H1 (cell line): ENCODE measurements around the gene GRIA4. TPM values are rescaled to one million over a fixed set of nuclear protein-coding genes. Genes with fewer than 3 reads are reported as not detected.

Experiments used
- CTCF ChIA-PET: fragments of 300-600 bp; sonication (Branson Sonifier 250); formaldehyde crosslinking; loops from one replicate; lab custom pipeline; 2021; ENCODE audit not compliant: partially characterized antibody; lab: Charles Lee
- POLR2A ChIA-PET: fragments of 300-600 bp; sonication (Branson Sonifier 250); formaldehyde crosslinking; loops from one replicate; lab custom pipeline; 2021; ENCODE audit warnings: inconsistent platforms; ENCODE audit not compliant: partially characterized antibody; lab: Charles Lee
- DNase-seq, 2 experiments: peaks; one replicate each; pipeline versions ENCODE4 v3.0.0 to v3.0.0-alpha.2; 2010 to 2022; ENCODE audit warnings: low spot score in 2 of 2, low read depth in 1 of 2, mixed read lengths in 1 of 2
- FAIRE-seq: peaks from 2 replicates; lab custom pipeline; 2011; peaks lifted over from hg19 to GRCh38; lab: Jason Lieb, UNC
- H2AFZ ChIP-seq: 2 replicates; pipeline ENCODE4 v1.8.1; 2012; ENCODE audit warnings: low read length, inconsistent platforms
- H2AK5ac ChIP-seq: 2 replicates; pipeline ENCODE4 v1.6.1; 2013; ENCODE audit warnings: low read depth, low read length
- H2BK120ac ChIP-seq: replicated peaks from 2 replicates; pipeline ENCODE3; 2013; ENCODE audit warnings: low read depth, low read length, inconsistent platforms
- H2BK12ac ChIP-seq: 2 replicates; pipeline ENCODE4 v1.6.1; 2013; ENCODE audit warnings: low read depth, low read length
- H2BK15ac ChIP-seq: 2 replicates; pipeline ENCODE4 v1.6.1; 2013; ENCODE audit warnings: low read length
- H2BK20ac ChIP-seq: 2 replicates; pipeline ENCODE4 v1.6.1; 2013; ENCODE audit warnings: low read length
- H2BK5ac ChIP-seq: 2 replicates; pipeline ENCODE4 v1.6.1; 2013; ENCODE audit warnings: low read depth, low read length
- H3K14ac ChIP-seq: 2 replicates; pipeline ENCODE4 v1.6.1; 2013; ENCODE audit warnings: inconsistent platforms; ENCODE audit not compliant: insufficient read length
- H3K18ac ChIP-seq: 2 replicates; pipeline ENCODE4 v1.6.1; 2013; ENCODE audit warnings: low read length; ENCODE audit errors: extremely low read depth
- H3K23ac ChIP-seq: 2 replicates; pipeline ENCODE4 v1.6.1; 2013; ENCODE audit warnings: inconsistent platforms; ENCODE audit not compliant: insufficient read length
- H3K23me2 ChIP-seq: 2 replicates; pipeline ENCODE4 v1.6.1; 2013; ENCODE audit warnings: low read depth, low read length
- H3K27ac ChIP-seq: 2 replicates; pipeline ENCODE4 v1.6.1; 2011; ENCODE audit warnings: low read depth, low read length, inconsistent platforms
- H3K27me3 ChIP-seq, 4 experiments: replicated peaks in 1 of 4; 1 replicate in 1 of 4; 2 replicates in 3 of 4; pipeline versions ENCODE4 v1.6.1 to v1.8.1; 2011 to 2013; ENCODE audit warnings: low read length in 3 of 4, mild to moderate bottlenecking in 3 of 4, inconsistent platforms in 2 of 4, mixed read lengths in 2 of 4, moderate library complexity in 1 of 4; ENCODE audit not compliant: control insufficient read depth in 3 of 4, insufficient read depth in 3 of 4; ENCODE audit errors: extremely low read depth in 1 of 4
- H3K36me3 ChIP-seq, 4 experiments: 2 replicates each; pipeline versions ENCODE4 v1.6.1 to v1.8.1; 2011 to 2013; ENCODE audit warnings: mild to moderate bottlenecking in 4 of 4, low read length in 3 of 4, moderate library complexity in 2 of 4, control low read depth in 1 of 4, inconsistent platforms in 1 of 4; ENCODE audit not compliant: insufficient read depth in 4 of 4, control insufficient read depth in 2 of 4
- H3K4ac ChIP-seq: replicated peaks from 2 replicates; pipeline ENCODE3; 2013; ENCODE audit warnings: low read length, low read depth, mixed read lengths, inconsistent platforms; ENCODE audit not compliant: insufficient read length
- H3K4me1 ChIP-seq, 4 experiments: replicated peaks in 1 of 4; 1 replicate in 1 of 4; 2 replicates in 3 of 4; pipeline versions ENCODE4 v1.6.1 to v1.8.1; 2011 to 2013; ENCODE audit warnings: low read length in 3 of 4, inconsistent platforms in 2 of 4, mixed read lengths in 1 of 4; ENCODE audit not compliant: insufficient read depth in 4 of 4, control insufficient read depth in 3 of 4
- H3K4me2 ChIP-seq, 2 experiments: 2 replicates each; pipeline versions ENCODE4 v1.6.1 to v1.8.1; 2011 to 2013; ENCODE audit warnings: low read depth in 2 of 2, low read length in 2 of 2, control low read depth in 1 of 2, inconsistent platforms in 1 of 2, mild to moderate bottlenecking in 1 of 2; ENCODE audit not compliant: insufficient read depth in 1 of 2
- H3K4me3 ChIP-seq, 4 experiments: fragments of 200-600, 300-600 bp in 1 of 4; sonication (generic), shearing (Covaris generic), sonication (Bioruptor Twin) in 1 of 4; 2 replicates each; pipeline versions ENCODE4 v1.5.1 to v1.8.1; 2011 to 2016; ENCODE audit warnings: low read length in 4 of 4, low read depth in 3 of 4, control low read depth in 2 of 4, inconsistent platforms in 2 of 4, mild to moderate bottlenecking in 2 of 4, mixed read lengths in 1 of 4, moderate library complexity in 1 of 4; ENCODE audit not compliant: insufficient read depth in 2 of 4; ENCODE audit errors: extremely low read depth in 1 of 4
- H3K56ac ChIP-seq: replicated peaks from 2 replicates; pipeline ENCODE3; 2013; ENCODE audit warnings: low read depth, mild to moderate bottlenecking, mixed read lengths, low read length, inconsistent platforms; ENCODE audit not compliant: insufficient read length
- H3K79me1 ChIP-seq: 2 replicates; pipeline ENCODE4 v1.6.1; 2013; ENCODE audit warnings: low read depth, low read length, control low read depth
- H3K79me2 ChIP-seq, 2 experiments: 2 replicates each; pipeline versions ENCODE4 v1.6.1 to v1.8.1; 2012 to 2013; ENCODE audit warnings: low read length in 2 of 2, mild to moderate bottlenecking in 2 of 2, inconsistent platforms in 1 of 2; ENCODE audit not compliant: insufficient read depth in 2 of 2, control insufficient read depth in 1 of 2
- H3K9ac ChIP-seq, 4 experiments: replicated peaks in 1 of 4; 1 replicate in 1 of 4; 2 replicates in 3 of 4; pipeline versions ENCODE4 v1.6.1 to v1.8.1; 2011 to 2013; ENCODE audit warnings: low read depth in 3 of 4, low read length in 3 of 4, control low read depth in 2 of 4, mild to moderate bottlenecking in 2 of 4, moderate library complexity in 2 of 4, inconsistent platforms in 1 of 4; ENCODE audit errors: extremely low read depth in 1 of 4
- H3K9me3 ChIP-seq, 2 experiments: 2 replicates each; pipeline versions ENCODE4 v1.6.1 to v1.8.1; 2012 to 2013; ENCODE audit warnings: mild to moderate bottlenecking in 2 of 2, moderate library complexity in 2 of 2, control low read depth in 1 of 2, inconsistent platforms in 1 of 2, low read depth in 1 of 2, low read length in 1 of 2, mixed read lengths in 1 of 2; ENCODE audit not compliant: insufficient read depth in 2 of 2
- H4K20me1 ChIP-seq, 2 experiments: replicated peaks in 1 of 2; 2 replicates each; pipeline versions ENCODE3 to v1.8.1; 2011 to 2013; ENCODE audit warnings: inconsistent platforms in 2 of 2, low read length in 2 of 2, mild to moderate bottlenecking in 1 of 2; ENCODE audit not compliant: insufficient read depth in 2 of 2, control insufficient read depth in 1 of 2
- H4K5ac ChIP-seq: 2 replicates; pipeline ENCODE4 v1.6.1; 2013; ENCODE audit warnings: low read length, low read depth, mixed read lengths, inconsistent platforms; ENCODE audit not compliant: insufficient read length
- H4K8ac ChIP-seq: 2 replicates; pipeline ENCODE4 v1.8.0; 2013; ENCODE audit warnings: mild to moderate bottlenecking, moderate library complexity, low read length, inconsistent platforms; ENCODE audit not compliant: insufficient read depth; ENCODE audit errors: extremely low read depth
- H4K91ac ChIP-seq: replicated peaks from 2 replicates; pipeline ENCODE3; 2013; ENCODE audit warnings: low read length, mixed read lengths, inconsistent platforms; ENCODE audit not compliant: insufficient read length
- CHD1 ChIP-seq: IDR thresholded peaks from 2 replicates; pipeline ENCODE4 v1.6.1; 2012; ENCODE audit warnings: low read depth, low read length, improper control_type of control experiment
- EP300 ChIP-seq, 2 experiments: IDR thresholded peaks; 1 replicate in 1 of 2; 2 replicates in 1 of 2; pipeline ENCODE4 v1.6.1; 2011 to 2012; ENCODE audit warnings: low read depth in 2 of 2, low read length in 2 of 2, mild to moderate bottlenecking in 2 of 2, borderline replicate concordance in 1 of 2, inconsistent platforms in 1 of 2, moderate library complexity in 1 of 2
- HDAC6 ChIP-seq: IDR thresholded peaks from one replicate; pipeline ENCODE4 v1.7.1; 2012; ENCODE audit warnings: low read depth, mild to moderate bottlenecking, inconsistent platforms, low read length, moderate library complexity
- JUN ChIP-seq: IDR thresholded peaks from 2 replicates; pipeline ENCODE4 v1.6.1; 2011; ENCODE audit warnings: low read depth, mild to moderate bottlenecking, improper control_type of control experiment, low read length
- JUND ChIP-seq: IDR thresholded peaks from 2 replicates; pipeline ENCODE4 v1.6.1; 2011; ENCODE audit warnings: mild to moderate bottlenecking, improper control_type of control experiment, low read length
- SIN3A ChIP-seq, 2 experiments: IDR thresholded peaks in 1 of 2; conservative IDR thresholded peaks in 1 of 2; 2 replicates each; pipeline ENCODE4 v1.6.1; 2011 to 2012; ENCODE audit warnings: low read length in 2 of 2, improper control_type of control experiment in 1 of 2, low read depth in 1 of 2, mild to moderate bottlenecking in 1 of 2
- TAF1 ChIP-seq: IDR thresholded peaks from 2 replicates; pipeline ENCODE4 v1.6.1; 2011; ENCODE audit warnings: mild to moderate bottlenecking, low read depth, low read length
- WGBS, 2 experiments: shearing (Covaris generic) in 1 of 2; methylation state at CpG; one replicate each; pipeline versions ENCODE4 v1.1.6 to v1.1.7; 2013 to 2015; ENCODE audit warnings: low lambda C conversion rate in 2 of 2, mixed read lengths in 2 of 2, inconsistent platforms in 1 of 2, low coverage in 1 of 2, missing lambda C conversion rate in 1 of 2; ENCODE audit not compliant: insufficient replicate concordance in 2 of 2, insufficient coverage in 1 of 2, insufficient read length in 1 of 2; ENCODE audit errors: extremely low coverage in 1 of 2, missing lambda C conversion rate in 1 of 2; 5-methylcytosine and 5-hydroxymethylcytosine counted together
- polyA plus RNA-seq, 7 experiments: library from polyadenylated mRNA; depleted of rRNA in 3 of 7; stranded (reverse) in 5 of 7; unstranded in 2 of 7; fragments of >200 nt in 5 of 7; fragments of 200-250 nt in 2 of 7; gene quantifications; 1 replicate in 5 of 7; 2 replicates in 1 of 7; 4 replicates in 1 of 7; pipeline versions ENCODE4 v1.2.1 to v1.2.3, GENCODE V29; 2011 to 2013; ENCODE audit warnings: missing spikeins in 2 of 7, mixed read lengths in 2 of 7
- total RNA-seq: library from RNA; stranded (reverse); fragmentation: NEBNext Ultra II Directional; extraction: Animal tissue kit (Norgen Biotek cat#: 25700); gene quantifications from 2 replicates; pipeline ENCODE4 v1.2.1, GENCODE V29; 2021
- TF ChIP-seq, protein P1 (sequence below): IDR thresholded peaks from 2 replicates; pipeline ENCODE4 v1.6.1; 2012; ENCODE audit warnings: low read length, inconsistent platforms
- TF ChIP-seq, protein P2 (sequence below): IDR thresholded peaks from 2 replicates; pipeline ENCODE4 v1.6.1; 2011; ENCODE audit warnings: low read depth, mild to moderate bottlenecking, low read length; ENCODE audit not compliant: insufficient read depth

GRIA4 gene
- total and polyA plus RNA-seq, 2 of the 8 experiments (the other 6 are each of a cell fraction or from before 2014, with no cell fraction given) = 12.5 to 21.8 TPM

DNA sequence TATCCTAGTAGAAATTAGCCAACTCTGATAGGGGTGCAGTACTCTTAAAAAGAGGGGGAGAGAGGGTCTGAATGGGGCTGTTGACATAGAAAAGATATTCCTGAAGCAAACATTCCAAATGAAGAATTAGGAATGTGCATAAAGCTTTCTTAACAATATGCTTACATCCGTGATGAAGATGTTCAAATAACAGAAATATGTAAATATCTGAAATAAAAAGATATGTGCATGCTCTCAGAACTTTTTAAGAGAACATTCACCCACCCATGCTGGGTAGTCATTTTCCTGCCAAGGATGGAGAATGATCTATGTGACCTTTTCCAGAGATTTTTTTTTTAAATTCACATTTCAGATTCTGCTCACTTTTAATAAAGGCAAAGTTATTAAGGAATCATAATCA lies 80.6 kb downstream of the GRIA4 start:
- Histone ChIP-seq H3K27me3 (no peaks in the 10 kb centered on the region), H3K27ac (no peak overlapping the region), H2BK5ac (no peak overlapping the region), H2BK20ac (no peak overlapping the region), H2BK15ac (no peak overlapping the region), H3K56ac (no peak overlapping the region), H2AK5ac (no peak overlapping the region), H2BK12ac (no peak overlapping the region), H4K8ac (no peak overlapping the region), H3K23me2 (peaks cover 2% of the 10 kb centered on the region; the same call in 1 of the 2 replicates), H3K4ac (no peak overlapping the region), H4K91ac (no peak overlapping the region), H3K14ac (no peak overlapping the region), H3K9ac (no peak overlapping the region), H3K4me3 (no peak overlapping the region), H3K18ac (no peak overlapping the region), H4K5ac (no peak overlapping the region), H3K23ac (no peak overlapping the region), H2BK120ac (no peak overlapping the region), H3K4me1 (no peaks in the 10 kb centered on the region; a peak in 1 of 7 replicates), H3K79me1 (no peaks in the 10 kb centered on the region), H3K79me2 (no peaks in the 10 kb centered on the region; a peak in 1 of 4 replicates), H3K9me3 (no peaks in the 10 kb centered on the region), H4K20me1 (peaks cover 0 to 1% of the 10 kb centered on the region in 2 experiments), H2AFZ (no peak overlapping the region), H3K36me3 (no peaks in the 10 kb centered on the region), H3K4me2 (no peak overlapping the region)
- 95% methylated on average over 1 of the region's 1 CpG; no CpG with 5 or more reads in 1 of the 2 experiments for whole genome bisulfite sequencing, 2 experiments
- CTCF ChIA-PET = interaction anchor here (1.1 kb wide), 1 partner anchor 165 kb away, joined by 3 read pairs; no protein-coding TSS in a partner anchor
- no peak for FAIRE-seq
- POLR2A ChIA-PET = no interaction called here
- no peak for DNase-seq
- TF ChIP-seq JUND (no peak), SIN3A (conservative IDR thresholded peaks at IDR 0.05 in 1 of 2, IDR thresholded peaks at IDR 0.05 in 1 of 2; ENCODE audit: low read depth in 1 of 2, low read length in 2 of 2) (no peak), CHD1 (no peak), JUN (no peak), EP300 (IDR thresholded peaks at IDR 0.05; ENCODE audit: borderline replicate concordance in 1 of 2, low read depth in 2 of 2, low read length in 2 of 2) (no peak), TAF1 (no peak), HDAC6 (no peak)
- TF ChIP-seq, protein P1, sequence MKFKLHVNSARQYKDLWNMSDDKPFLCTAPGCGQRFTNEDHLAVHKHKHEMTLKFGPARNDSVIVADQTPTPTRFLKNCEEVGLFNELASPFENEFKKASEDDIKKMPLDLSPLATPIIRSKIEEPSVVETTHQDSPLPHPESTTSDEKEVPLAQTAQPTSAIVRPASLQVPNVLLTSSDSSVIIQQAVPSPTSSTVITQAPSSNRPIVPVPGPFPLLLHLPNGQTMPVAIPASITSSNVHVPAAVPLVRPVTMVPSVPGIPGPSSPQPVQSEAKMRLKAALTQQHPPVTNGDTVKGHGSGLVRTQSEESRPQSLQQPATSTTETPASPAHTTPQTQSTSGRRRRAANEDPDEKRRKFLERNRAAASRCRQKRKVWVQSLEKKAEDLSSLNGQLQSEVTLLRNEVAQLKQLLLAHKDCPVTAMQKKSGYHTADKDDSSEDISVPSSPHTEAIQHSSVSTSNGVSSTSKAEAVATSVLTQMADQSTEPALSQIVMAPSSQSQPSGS = no peak
- TF ChIP-seq, protein P2, sequence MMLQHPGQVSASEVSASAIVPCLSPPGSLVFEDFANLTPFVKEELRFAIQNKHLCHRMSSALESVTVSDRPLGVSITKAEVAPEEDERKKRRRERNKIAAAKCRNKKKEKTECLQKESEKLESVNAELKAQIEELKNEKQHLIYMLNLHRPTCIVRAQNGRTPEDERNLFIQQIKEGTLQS = no peak
